IMR-90 (cell line): ENCODE data around the gene SLC2A13. TPM values are rescaled to one million over a fixed set of nuclear protein-coding genes. Genes with fewer than 3 reads are reported as not detected.

Source experiments
- ATAC-seq: fragments of 200-7000 bp; cut with Tn5 transposase; 2 replicates; pipeline ENCODE4 v1.9.1; 2020; ENCODE audit warnings: low read depth, mild to moderate bottlenecking, moderate library complexity
- BruUV-seq: library from RNA; stranded (reverse); fragments of 400-500 nt; replicated peaks from 2 replicates; lab custom pipeline; 2021; lab: Mats Ljungman, UMichigan
- CTCF ChIA-PET: fragments of 300-600 bp; formaldehyde crosslinking; extraction: SDS; loops from one replicate; lab custom pipeline; 2021; ENCODE audit warnings: antibody characterized with exemption; lab: Yijun Ruan, JAX
- POLR2A ChIA-PET: fragments of 300-600 bp; sonication (Branson Sonifier 250); formaldehyde crosslinking; loops from one replicate; lab custom pipeline; 2022; ENCODE audit warnings: antibody characterized with exemption; ENCODE audit not compliant: unreplicated experiment; lab: Charles Lee
- DNase-seq: peaks from one replicate; pipeline ENCODE4 v3.0.0; 2013
- H2AFZ ChIP-seq: replicated peaks from 2 replicates; pipeline ENCODE3; 2013; ENCODE audit warnings: low read length, mild to moderate bottlenecking; ENCODE audit not compliant: poor library complexity
- H2AK5ac ChIP-seq: 2 replicates; pipeline ENCODE4 v1.6.1; 2013; ENCODE audit warnings: low read depth, low read length, inconsistent platforms
- H2AK9ac ChIP-seq: replicated peaks from 2 replicates; pipeline ENCODE3; 2013; ENCODE audit warnings: mild to moderate bottlenecking, low read depth, low read length, moderate library complexity; ENCODE audit not compliant: poor library complexity
- H2BK120ac ChIP-seq: 2 replicates; pipeline ENCODE4 v1.6.1; 2013; ENCODE audit warnings: low read depth, low read length, inconsistent platforms
- H2BK15ac ChIP-seq: 3 replicates; pipeline ENCODE4 v1.6.1; 2013; ENCODE audit warnings: low read depth, low read length, inconsistent platforms
- H2BK20ac ChIP-seq: 2 replicates; pipeline ENCODE4 v1.6.1; 2013; ENCODE audit warnings: low read depth, mild to moderate bottlenecking, inconsistent platforms, low read length, moderate library complexity
- H2BK5ac ChIP-seq: 2 replicates; pipeline ENCODE4 v1.6.1; 2013; ENCODE audit warnings: mild to moderate bottlenecking, low read depth, low read length, inconsistent platforms; ENCODE audit not compliant: poor library complexity, severe bottlenecking
- H3K14ac ChIP-seq: replicated peaks from 2 replicates; pipeline ENCODE4 v1.6.1; 2013; ENCODE audit warnings: low read depth, low read length, inconsistent platforms
- H3K18ac ChIP-seq: 2 replicates; pipeline ENCODE4 v1.6.1; 2013; ENCODE audit warnings: low read depth, low read length, control low read depth
- H3K23ac ChIP-seq: 2 replicates; pipeline ENCODE4 v1.6.1; 2013; ENCODE audit warnings: low read depth, low read length, inconsistent platforms
- H3K27ac ChIP-seq: 2 replicates; pipeline ENCODE4 v1.5.1; 2013; ENCODE audit warnings: mild to moderate bottlenecking, control low read depth, low read length; ENCODE audit not compliant: insufficient read depth
- H3K27me3 ChIP-seq: 2 replicates; pipeline ENCODE4 v1.6.1; 2013; ENCODE audit warnings: low read length; ENCODE audit not compliant: control insufficient read depth, insufficient read depth
- H3K36me3 ChIP-seq: 2 replicates; pipeline ENCODE4 v1.6.1; 2013; ENCODE audit warnings: low read length, mixed read lengths; ENCODE audit not compliant: control insufficient read depth, insufficient read depth
- H3K4ac ChIP-seq: 2 replicates; pipeline ENCODE4 v1.6.1; 2013; ENCODE audit warnings: low read depth, low read length, inconsistent platforms
- H3K4me1 ChIP-seq: 2 replicates; pipeline ENCODE4 v1.6.1; 2013; ENCODE audit warnings: low read length, mixed read lengths; ENCODE audit not compliant: control insufficient read depth, insufficient read depth
- H3K4me2 ChIP-seq: 2 replicates; pipeline ENCODE4 v1.6.1; 2013; ENCODE audit warnings: low read depth, mild to moderate bottlenecking, control low read depth, low read length, moderate library complexity
- H3K4me3 ChIP-seq: 2 replicates; pipeline ENCODE4 v1.5.1; 2013; ENCODE audit warnings: low read depth, mild to moderate bottlenecking, control low read depth, low read length, moderate library complexity; ENCODE audit not compliant: insufficient read depth
- H3K56ac ChIP-seq: 2 replicates; pipeline ENCODE4 v1.6.1; 2013; ENCODE audit warnings: low read length, inconsistent platforms; ENCODE audit not compliant: insufficient read depth; ENCODE audit errors: extremely low read depth
- H3K79me1 ChIP-seq, 2 experiments: 2 replicates each; pipeline ENCODE4 v1.6.1; 2013; ENCODE audit warnings: low read length in 2 of 2, inconsistent platforms in 1 of 2, low read depth in 1 of 2
- H3K9ac ChIP-seq: 2 replicates; pipeline ENCODE4 v1.6.1; 2013; ENCODE audit warnings: low read depth, low read length, control low read depth
- H3K9me1 ChIP-seq: 2 replicates; pipeline ENCODE4 v1.6.1; 2013; ENCODE audit warnings: low read length, inconsistent platforms; ENCODE audit not compliant: insufficient read depth
- H3K9me3 ChIP-seq: 2 replicates; pipeline ENCODE4 v1.6.1; 2013; ENCODE audit warnings: low read length; ENCODE audit not compliant: control insufficient read depth, insufficient read depth
- H4K20me1 ChIP-seq: 2 replicates; pipeline ENCODE4 v1.6.1; 2013; ENCODE audit warnings: low read length, inconsistent platforms; ENCODE audit not compliant: insufficient read depth
- H4K5ac ChIP-seq: 2 replicates; pipeline ENCODE4 v1.6.1; 2013; ENCODE audit warnings: mild to moderate bottlenecking, low read depth, low read length, control low read depth
- H4K8ac ChIP-seq, 2 experiments: 2 replicates each; pipeline ENCODE4 v1.6.1; 2013; ENCODE audit warnings: low read depth in 2 of 2, low read length in 2 of 2, control low read depth in 1 of 2, inconsistent platforms in 1 of 2
- H4K91ac ChIP-seq: 2 replicates; pipeline ENCODE4 v1.6.1; 2013; ENCODE audit warnings: low read depth, low read length, inconsistent platforms; ENCODE audit not compliant: insufficient read depth
- CEBPB ChIP-seq: IDR thresholded peaks from 2 replicates; pipeline ENCODE4 v1.6.1; 2012; ENCODE audit warnings: low read depth, low read length, improper control_type of control experiment
- FOS ChIP-seq: fragments of 150-350 bp; IDR thresholded peaks from 2 replicates; pipeline ENCODE4 v1.6.1; 2016; ENCODE audit warnings: low read depth, low read length
- MAZ ChIP-seq: IDR thresholded peaks from 2 replicates; pipeline ENCODE4 v1.6.1; 2012; ENCODE audit warnings: low read depth, mild to moderate bottlenecking, low read length, improper control_type of control experiment, moderate library complexity, borderline replicate concordance
- MXI1 ChIP-seq: IDR thresholded peaks from 2 replicates; pipeline ENCODE4 v1.6.1; 2012; ENCODE audit warnings: low read depth, mild to moderate bottlenecking, low read length, moderate library complexity, borderline replicate concordance
- POLR2A ChIP-seq: IDR thresholded peaks from 2 replicates; pipeline ENCODE4 v1.6.1; 2012; ENCODE audit warnings: mild to moderate bottlenecking, low read depth, low read length
- RAD21 ChIP-seq: IDR thresholded peaks from 2 replicates; pipeline ENCODE4 v1.6.1; 2012; ENCODE audit warnings: low read length, improper control_type of control experiment
- RFX5 ChIP-seq: IDR thresholded peaks from 2 replicates; pipeline ENCODE4 v1.8.0; 2012; ENCODE audit warnings: low read depth, mild to moderate bottlenecking, low read length, moderate library complexity
- SMC3 ChIP-seq: fragments of 150-350 bp; IDR thresholded peaks from 2 replicates; pipeline ENCODE4 v1.6.1; 2016; ENCODE audit warnings: low read depth, mild to moderate bottlenecking, antibody characterized with exemption, low read length, moderate library complexity
- dilution Hi-C: fragments of 300-500 bp; cut with HindIII; formaldehyde crosslinking; loops from one replicate; pipeline ENCODE4 v1.14.3; 2018; ENCODE audit warnings: low sequenced_read_pairs; ENCODE audit not compliant: unreplicated experiment
- in situ Hi-C: fragments of 300-500 bp; cut with MboI; formaldehyde crosslinking; loops from 3 replicates; pipeline ENCODE4 v1.14.3; 2019; ENCODE audit warnings: low sequenced_read_pairs, inconsistent platforms, mixed read lengths
- intact Hi-C: fragments of 100-400 bp; cut with micrococcal nuclease; formaldehyde crosslinking; loops from 2 replicates; pipeline ENCODE4 v1.10.0; 2022
- polyA plus RNA-seq, 3 experiments: library from polyadenylated mRNA; depleted of rRNA; stranded (reverse); fragments of >200 nt; gene quantifications; 2 replicates each; pipeline ENCODE4 v1.2.3, GENCODE V29; 2012; ENCODE audit warnings: low replicate concordance in 1 of 3
- total RNA-seq: library from RNA; depleted of rRNA; stranded (reverse); fragments of >200 nt; gene quantifications from 2 replicates; pipeline ENCODE4 v1.2.3, GENCODE V29; 2012
- TF ChIP-seq, protein P1 (sequence below): fragments of 150-350 bp; IDR thresholded peaks from 2 replicates; pipeline ENCODE4 v1.6.1; 2017; ENCODE audit warnings: mild to moderate bottlenecking, antibody characterized with exemption, low read length, low read depth
- TF ChIP-seq, protein P2 (sequence below): conservative IDR thresholded peaks from 2 replicates; pipeline ENCODE4 v1.5.1; 2012; ENCODE audit warnings: mild to moderate bottlenecking, low read depth, low read length, improper control_type of control experiment

Gene SLC2A13
- total and polyA plus RNA-seq, 2 of the 4 experiments (the other 2 are of a cell fraction), result 1.5 to 3.9 TPM

DNA sequence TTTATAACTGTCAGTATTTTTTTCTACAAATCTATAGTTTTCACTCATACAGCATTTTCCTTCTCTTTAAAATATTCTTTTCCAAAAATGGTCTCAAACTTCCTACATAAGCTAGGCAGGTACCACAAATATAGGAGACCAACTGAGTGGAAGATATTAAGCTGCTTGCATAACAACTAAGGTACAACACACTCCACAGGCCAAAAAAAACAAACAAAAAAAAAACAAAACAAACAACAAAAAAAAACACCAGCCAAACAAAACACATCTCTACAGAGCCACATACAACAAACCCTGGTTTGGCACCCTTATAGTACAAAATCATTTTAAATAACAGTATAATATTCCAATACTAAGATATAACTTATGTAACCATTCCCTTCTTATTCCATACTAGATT, 50.1 kb downstream of the SLC2A13 start:
- no peak overlapping the region for H3K18ac ChIP-seq
- intact Hi-C loops (no loop called here), dilution Hi-C loops (no loop called here), in situ Hi-C loops (no loop called here)
- ATAC-seq, result no peak
- no peak overlapping the region for H3K56ac ChIP-seq
- no peak overlapping the region for H2AK9ac ChIP-seq
- no peak overlapping the region for H3K27ac ChIP-seq
- H3K27me3 ChIP-seq, result no peaks in the 10 kb centered on the region
- H3K4me3 ChIP-seq, result no peak overlapping the region
- no peak overlapping the region for H2BK20ac ChIP-seq
- CTCF ChIA-PET, result interaction anchor here (1.0 kb wide), 1 partner anchor 14 kb away, joined by 3 read pairs; no protein-coding TSS in a partner anchor
- no peak overlapping the region for H2BK15ac ChIP-seq
- no peaks in the 10 kb centered on the region for H3K4me1 ChIP-seq
- no peak overlapping the region for H3K14ac ChIP-seq
- no peak overlapping the region for H2AK5ac ChIP-seq
- no peak overlapping the region for H3K9ac ChIP-seq
- POLR2A ChIA-PET, result no interaction called here
- no peak overlapping the region for H4K5ac ChIP-seq
- H3K9me1 ChIP-seq, result no peaks in the 10 kb centered on the region
- no peak overlapping the region for H2AFZ ChIP-seq
- H3K4ac ChIP-seq, result no peak overlapping the region
- no peak overlapping the region for H3K23ac ChIP-seq
- no TSS peak for BruUV-seq
- no peak overlapping the region for H4K8ac ChIP-seq
- TF ChIP-seq SMC3, result no peak
- no peak for TF ChIP-seq MAZ
- TF ChIP-seq, protein P1, sequence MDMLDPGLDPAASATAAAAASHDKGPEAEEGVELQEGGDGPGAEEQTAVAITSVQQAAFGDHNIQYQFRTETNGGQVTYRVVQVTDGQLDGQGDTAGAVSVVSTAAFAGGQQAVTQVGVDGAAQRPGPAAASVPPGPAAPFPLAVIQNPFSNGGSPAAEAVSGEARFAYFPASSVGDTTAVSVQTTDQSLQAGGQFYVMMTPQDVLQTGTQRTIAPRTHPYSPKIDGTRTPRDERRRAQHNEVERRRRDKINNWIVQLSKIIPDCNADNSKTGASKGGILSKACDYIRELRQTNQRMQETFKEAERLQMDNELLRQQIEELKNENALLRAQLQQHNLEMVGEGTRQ, result no peak
- TF ChIP-seq FOS, result no peak
- no peak for TF ChIP-seq CEBPB
- TF ChIP-seq, protein P2, sequence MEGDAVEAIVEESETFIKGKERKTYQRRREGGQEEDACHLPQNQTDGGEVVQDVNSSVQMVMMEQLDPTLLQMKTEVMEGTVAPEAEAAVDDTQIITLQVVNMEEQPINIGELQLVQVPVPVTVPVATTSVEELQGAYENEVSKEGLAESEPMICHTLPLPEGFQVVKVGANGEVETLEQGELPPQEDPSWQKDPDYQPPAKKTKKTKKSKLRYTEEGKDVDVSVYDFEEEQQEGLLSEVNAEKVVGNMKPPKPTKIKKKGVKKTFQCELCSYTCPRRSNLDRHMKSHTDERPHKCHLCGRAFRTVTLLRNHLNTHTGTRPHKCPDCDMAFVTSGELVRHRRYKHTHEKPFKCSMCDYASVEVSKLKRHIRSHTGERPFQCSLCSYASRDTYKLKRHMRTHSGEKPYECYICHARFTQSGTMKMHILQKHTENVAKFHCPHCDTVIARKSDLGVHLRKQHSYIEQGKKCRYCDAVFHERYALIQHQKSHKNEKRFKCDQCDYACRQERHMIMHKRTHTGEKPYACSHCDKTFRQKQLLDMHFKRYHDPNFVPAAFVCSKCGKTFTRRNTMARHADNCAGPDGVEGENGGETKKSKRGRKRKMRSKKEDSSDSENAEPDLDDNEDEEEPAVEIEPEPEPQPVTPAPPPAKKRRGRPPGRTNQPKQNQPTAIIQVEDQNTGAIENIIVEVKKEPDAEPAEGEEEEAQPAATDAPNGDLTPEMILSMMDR, result no peak
- no peak for TF ChIP-seq POLR2A
- TF ChIP-seq RFX5, result no peak
- no peak for TF ChIP-seq RAD21
- TF ChIP-seq MXI1, result no peak
- H2BK5ac ChIP-seq, result no peak overlapping the region
- H3K36me3 ChIP-seq, result no peaks in the 10 kb centered on the region
- H4K91ac ChIP-seq, result no peak overlapping the region
- no peaks in the 10 kb centered on the region for H3K79me1 ChIP-seq
- no peaks in the 10 kb centered on the region for H4K20me1 ChIP-seq
- no peaks in the 10 kb centered on the region for H3K9me3 ChIP-seq
- H2BK120ac ChIP-seq, result no peak overlapping the region
- H3K4me2 ChIP-seq, result no peak overlapping the region
- DNase-seq, result no peak
